ENCODE measurements around the gene ZDHHC11B. TPM values are rescaled to one million over a fixed set of nuclear protein-coding genes. Genes with fewer than 3 reads are reported as not detected.

Gene ZDHHC11B
- polyA plus RNA-seq, 1 donor from 2014 or later = 9.9 TPM

DNA sequence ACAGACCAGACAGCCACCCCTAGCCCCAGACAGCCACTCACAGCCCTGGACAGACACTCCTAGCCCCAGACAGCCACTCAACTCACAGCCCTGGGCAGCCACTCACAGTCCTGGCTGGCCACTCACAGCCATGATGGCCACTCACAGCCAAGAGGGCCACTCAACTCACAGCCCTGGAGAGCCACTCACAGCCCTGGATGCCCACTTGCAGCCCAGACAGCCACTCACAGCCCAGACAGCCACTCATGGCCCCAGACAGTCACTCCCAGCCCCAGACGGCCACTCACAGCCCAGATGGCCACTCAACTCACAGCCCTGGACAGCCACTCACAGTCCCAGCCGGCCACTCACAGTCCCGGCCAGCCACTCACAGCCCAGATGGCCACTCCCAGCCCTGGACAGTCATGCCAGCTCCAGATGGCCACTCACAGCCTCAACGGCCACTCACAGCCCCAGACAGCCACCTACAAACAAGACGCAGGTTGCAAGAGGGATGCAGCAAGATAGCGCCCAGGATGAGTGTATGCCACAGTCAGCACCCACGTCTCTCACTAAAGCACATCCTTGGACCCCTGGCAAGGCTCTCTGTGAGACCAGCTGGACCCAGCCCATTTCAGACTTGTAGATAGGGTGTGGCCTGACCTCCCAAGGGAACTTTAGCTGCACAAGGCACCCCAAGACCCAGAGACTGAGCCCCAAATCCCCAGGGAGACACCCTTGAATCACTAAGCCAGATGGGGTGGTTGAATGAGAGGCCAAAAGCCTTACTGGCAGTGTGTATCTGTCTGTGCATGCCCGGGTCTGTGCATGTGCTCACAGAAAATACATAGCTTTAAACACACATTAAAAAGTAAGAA is 22.4 kb downstream of the ZDHHC11B start:
- Histone ChIP-seq H4K20me1 (ENCODE audit: insufficient read depth) (no peaks in the 10 kb centered on the region), H3K27ac (ENCODE audit: low read length) (no peak overlapping the region), H3K9me3 (ENCODE audit: low read length) (no peaks in the 10 kb centered on the region), H3K9ac (ENCODE audit: low read length) (no peak overlapping the region), H3K79me2 (replicated peaks; ENCODE audit: insufficient read depth, low read length) (no peaks in the 10 kb centered on the region), H3K36me3 (ENCODE audit: insufficient read depth, low read length) (peaks cover 24% of the 10 kb centered on the region), H3K4me2 (ENCODE audit: low read length) (no peak overlapping the region), H3K27me3 (ENCODE audit: insufficient read depth, low read depth, low read length) (no peaks in the 10 kb centered on the region), H2AFZ (ENCODE audit: low read depth, low read length) (no peak overlapping the region), H3K4me3 (ENCODE audit: low read length) (no peak overlapping the region), H3F3A (ENCODE audit: insufficient read depth, low read length, poor library complexity, severe bottlenecking) (no peaks in the 10 kb centered on the region), H3K9me2 (ENCODE audit: insufficient read depth, low read length) (no peaks in the 10 kb centered on the region)
- TF ChIP-seq EP300 (conservative IDR thresholded peaks at IDR 0.05; ENCODE audit: poor library complexity, severe bottlenecking) = no peak
- no peak for TF ChIP-seq TAF1 (IDR thresholded peaks at IDR 0.05; ENCODE audit: low read depth)
- no peak for TF ChIP-seq EZH2 (IDR thresholded peaks at IDR 0.05; ENCODE audit: borderline replicate concordance, insufficient read depth, low read length, poor library complexity, severe bottlenecking)
- TF ChIP-seq, protein P1, sequence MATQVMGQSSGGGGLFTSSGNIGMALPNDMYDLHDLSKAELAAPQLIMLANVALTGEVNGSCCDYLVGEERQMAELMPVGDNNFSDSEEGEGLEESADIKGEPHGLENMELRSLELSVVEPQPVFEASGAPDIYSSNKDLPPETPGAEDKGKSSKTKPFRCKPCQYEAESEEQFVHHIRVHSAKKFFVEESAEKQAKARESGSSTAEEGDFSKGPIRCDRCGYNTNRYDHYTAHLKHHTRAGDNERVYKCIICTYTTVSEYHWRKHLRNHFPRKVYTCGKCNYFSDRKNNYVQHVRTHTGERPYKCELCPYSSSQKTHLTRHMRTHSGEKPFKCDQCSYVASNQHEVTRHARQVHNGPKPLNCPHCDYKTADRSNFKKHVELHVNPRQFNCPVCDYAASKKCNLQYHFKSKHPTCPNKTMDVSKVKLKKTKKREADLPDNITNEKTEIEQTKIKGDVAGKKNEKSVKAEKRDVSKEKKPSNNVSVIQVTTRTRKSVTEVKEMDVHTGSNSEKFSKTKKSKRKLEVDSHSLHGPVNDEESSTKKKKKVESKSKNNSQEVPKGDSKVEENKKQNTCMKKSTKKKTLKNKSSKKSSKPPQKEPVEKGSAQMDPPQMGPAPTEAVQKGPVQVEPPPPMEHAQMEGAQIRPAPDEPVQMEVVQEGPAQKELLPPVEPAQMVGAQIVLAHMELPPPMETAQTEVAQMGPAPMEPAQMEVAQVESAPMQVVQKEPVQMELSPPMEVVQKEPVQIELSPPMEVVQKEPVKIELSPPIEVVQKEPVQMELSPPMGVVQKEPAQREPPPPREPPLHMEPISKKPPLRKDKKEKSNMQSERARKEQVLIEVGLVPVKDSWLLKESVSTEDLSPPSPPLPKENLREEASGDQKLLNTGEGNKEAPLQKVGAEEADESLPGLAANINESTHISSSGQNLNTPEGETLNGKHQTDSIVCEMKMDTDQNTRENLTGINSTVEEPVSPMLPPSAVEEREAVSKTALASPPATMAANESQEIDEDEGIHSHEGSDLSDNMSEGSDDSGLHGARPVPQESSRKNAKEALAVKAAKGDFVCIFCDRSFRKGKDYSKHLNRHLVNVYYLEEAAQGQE (IDR thresholded peaks at IDR 0.05; ENCODE audit: borderline replicate concordance) = no peak
- no peak for TF ChIP-seq MXI1 (conservative IDR thresholded peaks at IDR 0.05; ENCODE audit: poor library complexity, severe bottlenecking)
- TF ChIP-seq RAD21 (conservative IDR thresholded peaks at IDR 0.05) = no peak
- TF ChIP-seq, protein P2, sequence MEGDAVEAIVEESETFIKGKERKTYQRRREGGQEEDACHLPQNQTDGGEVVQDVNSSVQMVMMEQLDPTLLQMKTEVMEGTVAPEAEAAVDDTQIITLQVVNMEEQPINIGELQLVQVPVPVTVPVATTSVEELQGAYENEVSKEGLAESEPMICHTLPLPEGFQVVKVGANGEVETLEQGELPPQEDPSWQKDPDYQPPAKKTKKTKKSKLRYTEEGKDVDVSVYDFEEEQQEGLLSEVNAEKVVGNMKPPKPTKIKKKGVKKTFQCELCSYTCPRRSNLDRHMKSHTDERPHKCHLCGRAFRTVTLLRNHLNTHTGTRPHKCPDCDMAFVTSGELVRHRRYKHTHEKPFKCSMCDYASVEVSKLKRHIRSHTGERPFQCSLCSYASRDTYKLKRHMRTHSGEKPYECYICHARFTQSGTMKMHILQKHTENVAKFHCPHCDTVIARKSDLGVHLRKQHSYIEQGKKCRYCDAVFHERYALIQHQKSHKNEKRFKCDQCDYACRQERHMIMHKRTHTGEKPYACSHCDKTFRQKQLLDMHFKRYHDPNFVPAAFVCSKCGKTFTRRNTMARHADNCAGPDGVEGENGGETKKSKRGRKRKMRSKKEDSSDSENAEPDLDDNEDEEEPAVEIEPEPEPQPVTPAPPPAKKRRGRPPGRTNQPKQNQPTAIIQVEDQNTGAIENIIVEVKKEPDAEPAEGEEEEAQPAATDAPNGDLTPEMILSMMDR (IDR thresholded peaks at IDR 0.05; ENCODE audit: poor library complexity, severe bottlenecking) = no peak
- no peak for TF ChIP-seq POLR2AphosphoS5 (IDR thresholded peaks at IDR 0.05)
- no peak for TF ChIP-seq SMC3 (conservative IDR thresholded peaks at IDR 0.05; ENCODE audit: poor library complexity)

DNA sequence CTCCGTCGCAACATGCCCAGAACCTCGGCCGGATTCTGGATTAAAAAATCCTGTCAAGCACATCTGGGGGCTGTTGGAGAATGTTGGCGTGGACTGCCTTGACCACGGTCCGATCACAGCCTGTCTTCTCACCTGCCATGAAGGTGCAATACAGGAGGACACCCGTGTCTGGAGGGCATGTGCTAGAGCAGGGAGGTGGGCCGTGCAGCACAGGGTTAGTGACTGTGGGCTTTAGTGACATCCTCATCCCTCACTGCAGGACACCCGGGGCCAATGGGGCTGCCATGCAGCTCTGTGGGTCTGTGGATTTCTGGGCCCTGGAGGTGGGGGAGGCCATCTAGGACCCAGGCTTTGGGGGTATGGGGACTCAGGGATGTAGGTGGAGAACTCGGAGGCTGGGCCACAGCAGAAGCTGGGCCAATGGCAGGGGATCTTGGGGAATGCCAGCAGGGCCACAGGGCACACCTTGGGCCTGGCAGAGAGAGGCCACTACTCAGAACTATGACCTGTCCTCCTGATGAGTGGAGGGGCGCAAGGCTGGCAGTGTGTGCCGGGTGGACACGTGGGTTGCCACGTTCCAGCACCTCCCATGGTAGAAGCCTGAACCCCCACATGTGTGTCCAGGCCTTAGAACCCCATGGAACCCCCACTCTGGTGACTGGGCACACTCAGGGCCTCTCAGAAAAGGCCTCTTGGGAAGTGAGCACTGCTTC is 23.3 kb downstream of the ZDHHC11B start:
- Histone ChIP-seq H3K79me2 (replicated peaks; ENCODE audit: insufficient read depth, low read length) (no peaks in the 10 kb centered on the region), H3K9me3 (ENCODE audit: low read length) (no peaks in the 10 kb centered on the region), H2AFZ (ENCODE audit: low read depth, low read length) (no peak overlapping the region), H3K9ac (ENCODE audit: low read length) (no peak overlapping the region), H3K27me3 (ENCODE audit: insufficient read depth, low read depth, low read length) (no peaks in the 10 kb centered on the region), H3K4me2 (ENCODE audit: low read length) (no peak overlapping the region), H3K36me3 (ENCODE audit: insufficient read depth, low read length) (peaks cover 17% of the 10 kb centered on the region), H3K9me2 (ENCODE audit: insufficient read depth, low read length) (no peaks in the 10 kb centered on the region), H3K27ac (ENCODE audit: low read length) (no peak overlapping the region), H4K20me1 (ENCODE audit: insufficient read depth) (no peaks in the 10 kb centered on the region), H3F3A (ENCODE audit: insufficient read depth, low read length, poor library complexity, severe bottlenecking) (no peaks in the 10 kb centered on the region), H3K4me3 (ENCODE audit: low read length) (no peak overlapping the region)
- TF ChIP-seq MXI1 (conservative IDR thresholded peaks at IDR 0.05; ENCODE audit: poor library complexity, severe bottlenecking) (no peak), TAF1 (IDR thresholded peaks at IDR 0.05; ENCODE audit: low read depth) (no peak), POLR2AphosphoS5 (IDR thresholded peaks at IDR 0.05) (no peak), RAD21 (conservative IDR thresholded peaks at IDR 0.05) (no peak), SMC3 (conservative IDR thresholded peaks at IDR 0.05; ENCODE audit: poor library complexity) (no peak), EZH2 (IDR thresholded peaks at IDR 0.05; ENCODE audit: borderline replicate concordance, insufficient read depth, low read length, poor library complexity, severe bottlenecking) (no peak), EP300 (conservative IDR thresholded peaks at IDR 0.05; ENCODE audit: poor library complexity, severe bottlenecking) (no peak)
- TF ChIP-seq, protein P2 (IDR thresholded peaks at IDR 0.05; ENCODE audit: poor library complexity, severe bottlenecking) = no peak
- TF ChIP-seq, protein P1 (IDR thresholded peaks at IDR 0.05; ENCODE audit: borderline replicate concordance) = no peak
